Measurements from ENCODE around the gene NKIRAS2.

The NKIRAS2 gene

DNA sequence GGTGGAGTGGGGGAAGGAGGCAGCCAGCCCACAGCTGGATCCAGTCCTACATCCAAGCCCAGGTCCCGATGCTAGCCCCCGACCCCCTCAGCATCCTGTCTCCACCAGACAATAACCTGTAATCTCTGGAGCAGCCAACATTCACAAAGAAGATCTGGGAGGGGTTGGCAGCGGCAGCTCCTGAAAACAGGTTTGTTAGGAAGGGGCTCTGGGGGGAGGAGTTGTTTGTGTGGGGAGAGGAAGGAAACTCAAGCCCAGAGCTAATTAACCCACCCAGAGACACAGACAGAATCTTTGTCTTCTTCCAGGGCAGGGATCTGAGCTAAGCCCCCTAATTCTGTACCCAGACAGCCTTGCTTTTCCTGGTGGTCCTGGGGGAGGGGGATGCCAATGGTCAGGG, 35.1 kb downstream of the NKIRAS2 start:
- no peak for DNase-seq (ENCODE audit: low read depth)

DNA sequence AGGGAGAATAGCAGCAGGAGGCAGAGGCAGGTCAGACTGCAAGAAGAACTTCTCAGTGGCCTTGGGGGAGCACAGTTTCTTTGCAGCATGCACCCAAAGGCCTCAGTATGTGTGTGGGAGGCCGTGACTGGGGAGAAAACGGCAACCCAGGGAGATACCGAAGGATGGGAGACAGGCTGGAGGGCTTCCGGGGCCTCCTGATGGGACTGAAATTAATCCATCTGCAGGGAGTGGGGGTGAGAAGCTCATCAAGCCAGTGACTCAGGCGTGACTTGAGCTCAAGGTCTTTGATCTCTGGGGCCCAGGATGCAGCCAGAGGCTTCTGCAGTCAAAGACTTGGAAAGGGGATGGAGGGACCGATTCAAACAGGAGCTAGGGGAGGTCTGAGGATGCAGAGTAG, 35.6 kb downstream of the NKIRAS2 start:
- no peak for DNase-seq (ENCODE audit: low read depth)

- no peak for DNase-seq (ENCODE audit: low read depth)
Measured at GRCh38 chr17:42056635-42057034, 36.7 kb downstream of the NKIRAS2 start.

GRCh38 chr17:42058063-42058462, 38.2 kb downstream of the NKIRAS2 start:
- DNase-seq (ENCODE audit: low read depth), result no peak

DNA sequence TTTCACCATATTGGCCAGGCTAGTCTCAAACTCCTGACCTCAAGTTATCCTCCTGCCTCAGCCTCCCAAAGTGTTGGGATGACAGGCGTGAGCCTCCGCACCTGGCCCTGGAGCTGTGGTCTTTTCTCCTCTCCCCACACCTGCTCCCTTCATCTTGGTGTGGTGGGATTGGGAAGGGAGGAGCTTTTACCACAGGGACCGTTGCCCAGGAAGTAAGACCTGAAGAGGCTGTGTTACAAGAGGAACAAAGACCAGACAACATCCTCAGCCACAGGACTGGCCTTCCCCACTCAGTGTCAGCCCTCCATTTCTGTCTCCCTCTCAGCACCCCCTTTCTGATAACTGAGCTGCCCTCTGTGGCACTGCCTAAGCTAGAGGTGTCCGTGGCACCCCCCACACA, 39.9 kb downstream of the NKIRAS2 start:
- no peak for DNase-seq (ENCODE audit: low read depth)

DNA sequence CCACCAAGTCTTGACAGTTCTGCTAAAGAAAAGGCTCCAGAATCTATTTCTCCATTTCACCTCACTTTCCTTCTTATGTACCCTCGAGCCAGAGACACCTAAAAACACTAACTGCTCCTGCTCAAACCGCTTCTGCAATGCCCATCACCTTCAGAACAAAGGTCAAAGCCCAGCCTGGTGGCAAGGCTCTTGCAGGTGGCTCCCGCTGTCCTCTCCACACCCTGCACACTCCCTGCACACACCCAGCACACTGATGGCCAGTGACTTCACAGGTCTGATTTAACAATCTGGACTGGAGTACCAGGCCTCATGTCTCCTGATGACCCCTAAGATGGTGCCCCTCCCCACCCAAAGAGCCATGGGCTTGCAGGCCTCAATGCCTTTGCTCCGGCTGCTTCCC, 40.3 kb downstream of the NKIRAS2 start:
- no peak for DNase-seq (ENCODE audit: low read depth)

- no peak for DNase-seq (ENCODE audit: low read depth)
Measured at GRCh38 chr17:42061646-42062487, 42.0 kb downstream of the NKIRAS2 start.

GRCh38 chr17:42062681-42063080, 42.8 kb downstream of the NKIRAS2 start:
- DNase-seq (ENCODE audit: low read depth), result no peak

- DNase-seq (ENCODE audit: low read depth), result no peak
Measured at GRCh38 chr17:42065201-42065600, 45.3 kb downstream of the NKIRAS2 start.

DNA sequence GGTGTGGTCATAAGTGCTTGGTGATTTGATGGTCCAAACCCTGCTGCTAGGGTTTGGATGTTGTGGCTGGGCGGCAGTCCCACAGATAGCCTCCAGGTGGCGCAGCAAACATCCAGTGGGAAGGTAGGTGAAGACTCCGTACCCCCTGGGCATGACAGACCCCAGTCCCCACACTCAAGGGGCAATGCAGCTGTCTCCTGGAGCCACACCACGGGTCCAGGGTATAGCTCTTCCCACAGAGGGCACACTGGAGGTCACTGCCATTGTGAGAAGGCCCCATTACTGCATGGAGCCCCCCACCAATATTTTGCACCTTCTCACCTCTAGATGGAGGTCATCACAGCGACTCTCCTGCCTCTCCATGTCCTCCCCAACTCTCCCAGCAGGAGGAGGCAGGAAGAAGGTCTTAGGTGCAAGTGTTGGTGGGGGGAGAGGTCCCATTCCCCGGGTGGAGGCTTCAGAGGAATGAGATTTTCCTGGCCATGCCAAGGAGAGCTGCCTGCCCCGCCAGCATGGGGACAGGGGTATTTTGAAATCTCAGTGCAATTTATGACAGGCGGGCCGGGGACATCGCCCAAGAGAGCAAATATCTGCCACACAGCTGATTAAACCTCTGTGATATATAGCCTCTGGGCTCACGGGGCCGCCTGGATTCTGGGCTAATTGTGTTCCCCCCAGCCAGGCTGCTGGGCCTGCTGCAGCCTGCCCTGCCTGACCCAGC, 47.6 kb downstream of the NKIRAS2 start:
- DNase-seq (ENCODE audit: low read depth), result peak; percentile 24

DNA sequence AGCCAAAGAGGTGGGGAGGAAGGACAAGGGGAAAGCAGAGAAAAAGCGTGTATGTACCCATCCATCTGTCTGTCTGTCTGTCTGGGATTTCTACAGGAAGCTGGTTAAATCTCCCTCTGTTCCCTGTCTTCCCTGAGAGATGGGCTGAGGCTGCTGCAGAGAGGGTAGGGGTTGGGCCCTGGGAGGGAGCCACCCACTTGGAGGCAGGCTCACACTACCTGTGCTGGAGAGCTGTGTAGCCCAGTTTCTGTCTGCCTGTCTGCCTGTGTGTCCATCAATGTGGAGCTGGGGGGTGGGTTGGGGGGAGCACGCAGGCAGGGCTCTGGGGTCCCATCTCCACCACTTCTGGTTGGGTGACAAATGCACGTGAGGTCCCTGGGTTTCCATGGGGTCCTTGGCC, 49.1 kb downstream of the NKIRAS2 start:
- DNase-seq (ENCODE audit: low read depth), result no peak

DNA sequence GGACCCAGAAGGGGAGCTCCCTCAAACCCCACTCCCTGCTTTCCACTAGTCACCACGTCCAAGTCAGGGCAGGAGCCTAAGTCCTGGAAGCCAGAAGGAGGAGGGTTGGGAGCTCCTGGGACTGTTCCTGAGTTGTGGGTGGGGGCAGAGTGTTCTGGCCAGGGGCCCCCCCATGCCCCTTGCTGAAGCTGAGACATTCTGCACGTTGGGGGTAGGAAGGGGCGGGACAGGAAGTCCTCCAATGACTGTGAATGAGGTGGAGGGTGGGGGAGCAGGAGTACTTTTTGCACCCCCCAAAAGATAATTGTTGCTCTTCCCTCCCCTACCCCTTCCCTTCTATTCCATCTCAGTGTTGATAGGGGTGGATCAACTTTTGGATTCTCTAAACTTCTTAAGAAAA, 51.9 kb downstream of the NKIRAS2 start:
- no peak for DNase-seq (ENCODE audit: low read depth)

GRCh38 chr17:42072323-42073187, 52.7 kb downstream of the NKIRAS2 start:
- DNase-seq (ENCODE audit: low read depth), result no peak

Measured in T-helper 22 cell (primary cell).